ENCODE measurements around the gene PPFIA2.

DNA sequence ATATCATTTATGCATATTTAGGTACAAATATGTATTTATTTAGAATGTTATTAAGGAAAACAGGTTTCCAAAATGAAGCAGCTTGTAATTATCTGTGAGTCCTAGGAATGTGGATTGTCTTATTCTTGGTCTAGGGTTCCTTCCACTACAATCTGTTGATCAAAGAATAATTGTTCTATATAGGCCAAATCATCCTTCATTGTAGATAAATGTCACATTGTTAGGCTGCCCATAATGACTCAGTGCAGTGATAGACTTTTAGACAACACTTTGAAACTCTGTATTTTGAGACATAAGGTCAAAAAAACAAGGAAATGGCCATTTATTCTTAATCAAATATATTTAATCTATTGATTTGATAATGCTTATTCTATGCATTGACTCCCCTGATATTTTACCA lies 398.2 kb downstream of the PPFIA2 start:
- TF ChIP-seq, protein P1, sequence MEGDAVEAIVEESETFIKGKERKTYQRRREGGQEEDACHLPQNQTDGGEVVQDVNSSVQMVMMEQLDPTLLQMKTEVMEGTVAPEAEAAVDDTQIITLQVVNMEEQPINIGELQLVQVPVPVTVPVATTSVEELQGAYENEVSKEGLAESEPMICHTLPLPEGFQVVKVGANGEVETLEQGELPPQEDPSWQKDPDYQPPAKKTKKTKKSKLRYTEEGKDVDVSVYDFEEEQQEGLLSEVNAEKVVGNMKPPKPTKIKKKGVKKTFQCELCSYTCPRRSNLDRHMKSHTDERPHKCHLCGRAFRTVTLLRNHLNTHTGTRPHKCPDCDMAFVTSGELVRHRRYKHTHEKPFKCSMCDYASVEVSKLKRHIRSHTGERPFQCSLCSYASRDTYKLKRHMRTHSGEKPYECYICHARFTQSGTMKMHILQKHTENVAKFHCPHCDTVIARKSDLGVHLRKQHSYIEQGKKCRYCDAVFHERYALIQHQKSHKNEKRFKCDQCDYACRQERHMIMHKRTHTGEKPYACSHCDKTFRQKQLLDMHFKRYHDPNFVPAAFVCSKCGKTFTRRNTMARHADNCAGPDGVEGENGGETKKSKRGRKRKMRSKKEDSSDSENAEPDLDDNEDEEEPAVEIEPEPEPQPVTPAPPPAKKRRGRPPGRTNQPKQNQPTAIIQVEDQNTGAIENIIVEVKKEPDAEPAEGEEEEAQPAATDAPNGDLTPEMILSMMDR (IDR thresholded peaks at IDR 0.05): no peak
- no peak for TF ChIP-seq POLR2A (IDR thresholded peaks at IDR 0.05; ENCODE audit: low read depth)

Data from esophagus muscularis mucosa (tissue), 3 donors.